ENCODE results near the gene CTPS1. TPM values are rescaled to one million over a fixed set of nuclear protein-coding genes. Genes with fewer than 3 reads are reported as not detected.

Gene CTPS1
- polyA plus RNA-seq, 1 donor (not counting 4 experiments of a cell fraction or from before 2014, with no cell fraction given) = 43.3 TPM

GRCh38 chr1:40985161-40985560 lies 5.7 kb downstream of the CTPS1 start:
- peaks cover 16% of the 10 kb centered on the region for H4K20me1 ChIP-seq (ENCODE audit: control insufficient read depth, extremely low read depth, insufficient read depth, low read length)
- FAIRE-seq (no peak), DNase-seq (ENCODE audit: low read depth, low spot score) (no peak)
- H3K27me3 ChIP-seq (ENCODE audit: control insufficient read depth, extremely low read depth, insufficient read depth, low read length) = no peaks in the 10 kb centered on the region
- H3K4me2 ChIP-seq (ENCODE audit: control insufficient read depth, extremely low read depth, insufficient read depth, low read depth, low read length) = no peak overlapping the region
- no peak overlapping the region for H2AFZ ChIP-seq (ENCODE audit: control insufficient read depth, low read length)
- peaks cover 85% of the 10 kb centered on the region for H3K79me2 ChIP-seq (ENCODE audit: control insufficient read depth, insufficient read depth, low read length)
- no peak overlapping the region for H3K27ac ChIP-seq (ENCODE audit: control insufficient read depth, insufficient read depth, low read length)
- dilution Hi-C loops (cut with MboI; ENCODE audit: extremely low pct_ligation_motif_present, low sequenced_read_pairs) = no loop called here
- no peaks in the 10 kb centered on the region for H3K9me3 ChIP-seq (ENCODE audit: control insufficient read depth, low read depth, low read length)
- H3K36me3 ChIP-seq (ENCODE audit: control insufficient read depth in 2 of 2, extremely low read depth in 1 of 2, insufficient read depth in 2 of 2, low read length in 2 of 2) = peaks cover 39 to 75% of the 10 kb centered on the region in 2 experiments
- H3K9ac ChIP-seq (ENCODE audit: control insufficient read depth, extremely low read depth, insufficient read depth, low read length) = no peak overlapping the region
- TF ChIP-seq EZH2 (IDR thresholded peaks at IDR 0.05; ENCODE audit: low read length) (no peak), CTCF (optimal IDR thresholded peaks at IDR 0.05 in 1 of 3, IDR thresholded peaks at IDR 0.05 in 1 of 3, conservative IDR thresholded peaks at IDR 0.05 in 1 of 3; ENCODE audit: extremely low read depth in 1 of 3, insufficient read depth in 2 of 3, low read length in 3 of 3) (no peak)
- H3K9me1 ChIP-seq (ENCODE audit: control insufficient read depth, extremely low read depth, insufficient read depth, low read length) = no peaks in the 10 kb centered on the region
- no peak overlapping the region for H3K4me3 ChIP-seq (ENCODE audit: control insufficient read depth in 2 of 3, extremely low read depth in 1 of 3, insufficient read depth in 2 of 3, low read depth in 1 of 3, low read length in 3 of 3)
- H3K4me1 ChIP-seq (ENCODE audit: control insufficient read depth, extremely low read depth, insufficient read depth, low read length) = peaks cover 38% of the 10 kb centered on the region

- H3K9me1 ChIP-seq (ENCODE audit: control insufficient read depth, extremely low read depth, insufficient read depth, low read length) = no peaks in the 10 kb centered on the region
- peaks cover 34% of the 10 kb centered on the region for H3K4me1 ChIP-seq (ENCODE audit: control insufficient read depth, extremely low read depth, insufficient read depth, low read length)
- no peaks in the 10 kb centered on the region for H3K27me3 ChIP-seq (ENCODE audit: control insufficient read depth, extremely low read depth, insufficient read depth, low read length)
- DNase-seq (ENCODE audit: low read depth, low spot score) = no peak
- no peak overlapping the region for H2AFZ ChIP-seq (ENCODE audit: control insufficient read depth, low read length)
- no peak for FAIRE-seq
- H4K20me1 ChIP-seq (ENCODE audit: control insufficient read depth, extremely low read depth, insufficient read depth, low read length) = peaks cover 13% of the 10 kb centered on the region
- H3K27ac ChIP-seq (ENCODE audit: control insufficient read depth, insufficient read depth, low read length) = no peak overlapping the region
- peaks cover 83% of the 10 kb centered on the region for H3K79me2 ChIP-seq (ENCODE audit: control insufficient read depth, insufficient read depth, low read length)
- H3K36me3 ChIP-seq (ENCODE audit: control insufficient read depth in 2 of 2, extremely low read depth in 1 of 2, insufficient read depth in 2 of 2, low read length in 2 of 2) = peaks cover 41 to 82% of the 10 kb centered on the region in 2 experiments
- H3K9me3 ChIP-seq (ENCODE audit: control insufficient read depth, low read depth, low read length) = no peaks in the 10 kb centered on the region
- H3K4me3 ChIP-seq (ENCODE audit: control insufficient read depth in 2 of 3, extremely low read depth in 1 of 3, insufficient read depth in 2 of 3, low read depth in 1 of 3, low read length in 3 of 3) = no peak overlapping the region
- dilution Hi-C loops (cut with MboI; ENCODE audit: extremely low pct_ligation_motif_present, low sequenced_read_pairs) = no loop called here
- no peak overlapping the region for H3K9ac ChIP-seq (ENCODE audit: control insufficient read depth, extremely low read depth, insufficient read depth, low read length)
- H3K4me2 ChIP-seq (ENCODE audit: control insufficient read depth, extremely low read depth, insufficient read depth, low read depth, low read length) = no peak overlapping the region
- TF ChIP-seq EZH2 (IDR thresholded peaks at IDR 0.05; ENCODE audit: low read length) (no peak), CTCF (optimal IDR thresholded peaks at IDR 0.05 in 1 of 3, IDR thresholded peaks at IDR 0.05 in 1 of 3, conservative IDR thresholded peaks at IDR 0.05 in 1 of 3; ENCODE audit: extremely low read depth in 1 of 3, insufficient read depth in 2 of 3, low read length in 3 of 3) (no peak)
These were observed 6.4 kb downstream of the CTPS1 start for GRCh38 chr1:40985875-40986274.

Data from keratinocyte (primary cell).